BLaER1 treated with 17β-estradiol and CSF1 and Interleukin-3, amounts not matched to agents 10 nM and 100 nM (cell line): ENCODE data around the gene CD300LF.

Source experiments
- H3K27ac ChIP-seq, 11 experiments: shearing (Covaris generic); formaldehyde crosslinking; 2 replicates each; pipeline ENCODE4 v1.8.1; 2022
- H3K27me3 ChIP-seq, 11 experiments: shearing (Covaris generic); formaldehyde crosslinking; 2 replicates each; pipeline ENCODE4 v1.8.1; 2022
- H3K36me3 ChIP-seq, 11 experiments: shearing (Covaris generic); formaldehyde crosslinking; 2 replicates each; pipeline ENCODE4 v1.8.1; 2022
- H3K4me1 ChIP-seq, 10 experiments: shearing (Covaris generic); formaldehyde crosslinking; 2 replicates each; pipeline ENCODE4 v1.8.1; 2022
- H3K4me2 ChIP-seq, 11 experiments: shearing (Covaris generic); formaldehyde crosslinking; 2 replicates each; pipeline ENCODE4 v1.8.1; 2022
- H3K4me3 ChIP-seq, 10 experiments: shearing (Covaris generic); formaldehyde crosslinking; 2 replicates each; pipeline ENCODE4 v1.8.1; 2022
- H3K9ac ChIP-seq, 11 experiments: shearing (Covaris generic); formaldehyde crosslinking; 2 replicates each; pipeline ENCODE4 v1.8.1; 2022
- H3K9me3 ChIP-seq, 11 experiments: shearing (Covaris generic); formaldehyde crosslinking; replicated peaks in 1 of 11; 2 replicates each; pipeline ENCODE4 v1.8.1; 2022
- H4K20me1 ChIP-seq, 11 experiments: shearing (Covaris generic); formaldehyde crosslinking; 2 replicates each; pipeline ENCODE4 v1.8.1; 2022
- Cebpa-rat ChIP-seq, 11 experiments: shearing (Covaris generic); IDR thresholded peaks; 2 replicates each; pipeline ENCODE4 v1.8.1; 2022

The CD300LF gene

GRCh38 chr17:74750327-74751069 lies 37.8 kb upstream of the CD300LF start:
- Histone ChIP-seq H3K4me1 (peaks cover 70 to 85% (median 82%) of the 10 kb centered on the region in 10 experiments), H4K20me1 (peaks cover 69 to 78% (median 70%) of the 10 kb centered on the region in 11 experiments), H3K9ac (peak overlapping the region; percentile 88 to 98 (median 93)), H3K27me3 (peaks cover 0 to 42% (median 24%) of the 10 kb centered on the region in 11 experiments; a peak in 13 of 22 replicates), H3K9me3 (no peaks in the 10 kb centered on the region), H3K4me3 (peak overlapping the region; percentile 87 to 100 (median 90)), H3K27ac (peak overlapping the region; percentile 75 to 96 (median 86); a peak in 16 of 22 replicates), H3K4me2 (peak overlapping the region; percentile 93 to 100 (median 99)), H3K36me3 (peaks cover 0 to 67% (median 30%) of the 10 kb centered on the region in 11 experiments; a peak in 14 of 22 replicates)
- no peak for TF ChIP-seq Cebpa-rat (IDR thresholded peaks at IDR 0.05)

GRCh38 chr17:74750039-74750326 lies 37.3 kb upstream of the CD300LF start:
- Histone ChIP-seq H3K4me1 (peaks cover 70 to 85% (median 82%) of the 10 kb centered on the region in 10 experiments), H3K27ac (peak overlapping the region; percentile 75 to 96 (median 86); a peak in 19 of 22 replicates)

GRCh38 chr17:74749279-74750038 lies 36.7 kb upstream of the CD300LF start:
- Histone ChIP-seq H3K9me3 (no peaks in the 10 kb centered on the region), H3K4me3 (peak overlapping the region; percentile 87 to 100 (median 90)), H3K36me3 (peaks cover 0 to 66% (median 23%) of the 10 kb centered on the region in 11 experiments; a peak in 14 of 22 replicates), H3K9ac (peak overlapping the region; percentile 88 to 98 (median 93)), H3K27ac (peak overlapping the region; percentile 75 to 96 (median 86); a peak in 21 of 22 replicates), H3K27me3 (peaks cover 0 to 51% (median 32%) of the 10 kb centered on the region in 11 experiments; a peak in 13 of 22 replicates), H3K4me1 (peaks cover 70 to 85% (median 82%) of the 10 kb centered on the region in 10 experiments), H3K4me2 (peak overlapping the region; percentile 93 to 100 (median 99)), H4K20me1 (peaks cover 59 to 74% (median 60%) of the 10 kb centered on the region in 11 experiments)
- no peak for TF ChIP-seq Cebpa-rat (IDR thresholded peaks at IDR 0.05)

More at GRCh38 chr17:74750039-74750326, 37.3 kb upstream of the CD300LF start:
- Histone ChIP-seq H3K27me3 (peaks cover 0 to 47% (median 29%) of the 10 kb centered on the region in 11 experiments; a peak in 13 of 22 replicates), H3K9ac (peak overlapping the region; percentile 88 to 98 (median 93)), H3K4me3 (peak overlapping the region; percentile 87 to 100 (median 90)), H3K9me3 (no peaks in the 10 kb centered on the region), H3K4me2 (peak overlapping the region; percentile 93 to 100 (median 99)), H4K20me1 (peaks cover 64 to 78% (median 65%) of the 10 kb centered on the region in 11 experiments), H3K36me3 (peaks cover 0 to 67% (median 28%) of the 10 kb centered on the region in 11 experiments; a peak in 14 of 22 replicates)
- no peak for TF ChIP-seq Cebpa-rat (IDR thresholded peaks at IDR 0.05)

DNA sequence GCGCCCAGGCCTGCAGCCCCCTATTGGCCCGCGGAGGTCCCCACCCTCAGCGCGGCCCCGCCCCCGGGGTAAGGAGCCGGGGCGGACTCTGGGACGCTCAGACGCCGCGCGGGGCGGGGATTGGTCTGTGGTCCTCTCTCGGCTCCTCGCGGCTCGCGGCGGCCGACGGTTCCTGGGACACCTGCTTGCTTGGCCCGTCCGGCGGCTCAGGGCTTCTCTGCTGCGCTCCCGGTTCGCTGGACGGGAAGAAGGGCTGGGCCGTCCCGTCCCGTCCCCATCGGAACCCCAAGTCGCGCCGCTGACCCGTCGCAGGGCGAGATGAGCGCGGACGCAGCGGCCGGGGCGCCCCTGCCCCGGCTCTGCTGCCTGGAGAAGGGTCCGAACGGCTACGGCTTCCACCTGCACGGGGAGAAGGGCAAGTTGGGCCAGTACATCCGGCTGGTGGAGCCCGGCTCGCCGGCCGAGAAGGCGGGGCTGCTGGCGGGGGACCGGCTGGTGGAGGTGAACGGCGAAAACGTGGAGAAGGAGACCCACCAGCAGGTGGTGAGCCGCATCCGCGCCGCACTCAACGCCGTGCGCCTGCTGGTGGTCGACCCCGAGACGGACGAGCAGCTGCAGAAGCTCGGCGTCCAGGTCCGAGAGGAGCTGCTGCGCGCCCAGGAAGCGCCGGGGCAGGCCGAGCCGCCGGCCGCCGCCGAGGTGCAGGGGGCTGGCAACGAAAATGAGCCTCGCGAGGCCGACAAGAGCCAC lies 36.0 kb upstream of the CD300LF start, which contains the start of gene NHERF1:
Gene NHERF1, plus strand, starts transcription at position 100 of the 750 bp plus-strand sequence. Its CDS starts 219 bp downstream, at position 319.
- peaks cover 0 to 51% (median 32%) of the 10 kb centered on the region in 11 experiments; a peak in 13 of 22 replicates for H3K27me3 ChIP-seq
- peak within 1 kb of the TSS; percentile 75 to 96 (median 86) for H3K27ac ChIP-seq
- peaks cover 70 to 85% (median 82%) of the 10 kb centered on the region in 10 experiments for H3K4me1 ChIP-seq
- peak within 1 kb of the TSS; percentile 88 to 98 (median 93) for H3K9ac ChIP-seq
- H3K4me3 ChIP-seq: peak within 1 kb of the TSS; percentile 87 to 100 (median 90)
- H3K9me3 ChIP-seq: no peaks in the 10 kb centered on the region
- peaks cover 51 to 67% (median 52%) of the 10 kb centered on the region in 11 experiments for H4K20me1 ChIP-seq
- H3K36me3 ChIP-seq: peaks cover 0 to 66% (median 23%) of the 10 kb centered on the region in 11 experiments; a peak in 14 of 22 replicates
- no peak for TF ChIP-seq Cebpa-rat (IDR thresholded peaks at IDR 0.05)
- H3K4me2 ChIP-seq: peak within 1 kb of the TSS; percentile 94 to 100 (median 99)

DNA sequence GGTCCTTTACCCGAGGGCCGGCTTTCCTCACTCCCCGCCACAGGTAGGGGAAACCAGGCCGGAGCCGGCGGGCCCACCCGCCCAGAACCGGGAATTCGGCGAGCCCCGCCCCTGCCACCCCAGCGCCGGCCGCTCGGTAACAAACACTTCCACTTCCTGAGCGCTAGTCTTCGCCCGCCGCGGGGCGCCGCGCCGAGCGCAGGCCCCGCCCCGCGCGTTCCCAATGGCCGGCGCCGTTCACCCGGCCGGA lies 35.5 kb upstream of the CD300LF start:
- H3K4me3 ChIP-seq: peak overlapping the region; percentile 87 to 100 (median 90)
- TF ChIP-seq Cebpa-rat (IDR thresholded peaks at IDR 0.05): no peak
- peaks cover 72 to 85% (median 83%) of the 10 kb centered on the region in 10 experiments for H3K4me1 ChIP-seq
- peak overlapping the region; percentile 94 to 100 (median 98) for H3K4me2 ChIP-seq
- peaks cover 0 to 66% (median 25%) of the 10 kb centered on the region in 11 experiments; a peak in 15 of 22 replicates for H3K36me3 ChIP-seq
- peaks cover 46 to 62% (median 47%) of the 10 kb centered on the region in 11 experiments for H4K20me1 ChIP-seq
- peak overlapping the region; percentile 62 to 96 (median 85) for H3K27ac ChIP-seq
- H3K9me3 ChIP-seq: no peaks in the 10 kb centered on the region
- peaks cover 0 to 51% (median 32%) of the 10 kb centered on the region in 11 experiments; a peak in 13 of 22 replicates for H3K27me3 ChIP-seq
- peak overlapping the region; percentile 79 to 98 (median 92) for H3K9ac ChIP-seq

- Histone ChIP-seq H4K20me1 (peaks cover 34 to 49% (median 35%) of the 10 kb centered on the region in 11 experiments), H3K27me3 (peaks cover 0 to 51% (median 32%) of the 10 kb centered on the region in 11 experiments; a peak in 13 of 22 replicates), H3K9me3 (no peaks in the 10 kb centered on the region), H3K4me3 (no peak overlapping the region; a peak in 1 of 20 replicates), H3K4me1 (peaks cover 80 to 91% (median 83%) of the 10 kb centered on the region in 10 experiments), H3K27ac (peak overlapping the region in 5 of 11 experiments; percentile 31 to 88 (median 62); a peak in 8 of 22 replicates), H3K36me3 (peaks cover 0 to 58% (median 14%) of the 10 kb centered on the region in 11 experiments; a peak in 12 of 22 replicates), H3K9ac (peak overlapping the region in 8 of 11 experiments; percentile 6 to 93 (median 40); a peak in 7 of 22 replicates), H3K4me2 (peak overlapping the region; percentile 94 to 100 (median 98))
- no peak for TF ChIP-seq Cebpa-rat (IDR thresholded peaks at IDR 0.05)
Measured at GRCh38 chr17:74746922-74747321, 34.2 kb upstream of the CD300LF start.

DNA sequence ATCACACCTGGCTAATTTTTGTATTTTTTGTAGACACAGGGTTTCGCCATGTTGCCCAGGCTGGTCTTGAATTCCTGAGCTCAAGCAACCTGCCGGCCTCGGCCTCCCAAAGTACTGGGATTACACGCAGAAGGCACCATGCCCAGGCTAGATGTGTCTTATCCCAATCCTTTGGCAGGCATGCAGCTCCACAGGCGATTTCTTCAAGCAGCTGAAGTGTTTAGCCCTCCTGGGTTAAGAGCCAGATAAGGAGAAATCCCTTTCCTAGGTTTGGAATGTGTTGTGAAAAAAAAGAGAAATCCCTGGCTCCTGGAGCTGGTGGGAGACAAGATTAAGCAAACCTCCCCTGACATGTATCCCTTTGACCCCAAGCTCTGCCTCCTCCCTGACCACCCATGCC lies 33.7 kb upstream of the CD300LF start:
- Histone ChIP-seq H3K9me3 (no peaks in the 10 kb centered on the region), H4K20me1 (peaks cover 28 to 43% (median 29%) of the 10 kb centered on the region in 11 experiments), H3K36me3 (peaks cover 0 to 53% (median 13%) of the 10 kb centered on the region in 11 experiments; a peak in 11 of 22 replicates), H3K4me1 (peaks cover 80 to 91% (median 83%) of the 10 kb centered on the region in 10 experiments), H3K27me3 (peaks cover 0 to 49% (median 32%) of the 10 kb centered on the region in 11 experiments; a peak in 13 of 22 replicates), H3K4me2 (peak overlapping the region; percentile 94 to 100 (median 98); a peak in 21 of 22 replicates), H3K4me3 (no peak overlapping the region), H3K9ac (peak overlapping the region in 7 of 11 experiments; percentile 6 to 93 (median 38); a peak in 6 of 22 replicates), H3K27ac (peak overlapping the region in 3 of 11 experiments; percentile 31 to 88 (median 45); a peak in 4 of 22 replicates)
- no peak for TF ChIP-seq Cebpa-rat (IDR thresholded peaks at IDR 0.05)
